SK-N-SH treated with all-trans-retinoic acid at 6 μM for 48 hours (cell line): ENCODE measurements around the gene ZMIZ2.

Source experiments
- CREB5 ChIP-seq: fragments of 250-450 bp; sonication (Bioruptor Pico); IDR thresholded peaks from 2 replicates; pipeline ENCODE4 v1.5.1; 2020; ENCODE audit warnings: low read depth, mild to moderate bottlenecking, moderate library complexity
- SNAI2 ChIP-seq: fragments of 250-450 bp; sonication (Bioruptor Pico); IDR thresholded peaks from 2 replicates; pipeline ENCODE4 v1.5.0; 2020; ENCODE audit warnings: mild to moderate bottlenecking, moderate library complexity

- no peak for TF ChIP-seq SNAI2 (CRISPR knock-in tag)
- TF ChIP-seq CREB5 (CRISPR knock-in tag) = no peak
Observed at GRCh38 chr7:44756904-44757303, 8.3 kb downstream of the ZMIZ2 start.
